Measurements from ENCODE around the gene CRHR2.
"Not testable (repeated sequence)": the region's sequence is repeated elsewhere in the genome, so short reads cannot be mapped to it uniquely, and the experiment has no call there.

CRHR2 gene

GRCh38 chr7:30682212-30683083 is at the start of gene CRHR2:
CRHR2 (minus strand) TSS chr7:30682456; CDS start chr7:30682280, 176 bp downstream.
- no peak for DNase-seq

GRCh38 chr7:30731581-30731980 is 49.3 kb upstream of the CRHR2 start:
- no peak for DNase-seq

- no peak for DNase-seq
Measured at GRCh38 chr7:30730996-30731395, 48.7 kb upstream of the CRHR2 start.

GRCh38 chr7:30730097-30730496 is 47.8 kb upstream of the CRHR2 start:
- DNase-seq = no peak

- no peak for DNase-seq
Measured at GRCh38 chr7:30729642-30730041, 47.4 kb upstream of the CRHR2 start.

GRCh38 chr7:30728591-30729100 is 46.4 kb upstream of the CRHR2 start:
- no peak for DNase-seq

GRCh38 chr7:30727061-30727945 is 45.0 kb upstream of the CRHR2 start:
- no peak for DNase-seq

- no peak for DNase-seq
Measured at GRCh38 chr7:30726296-30727006, 44.2 kb upstream of the CRHR2 start.

- no peak for DNase-seq
Measured at GRCh38 chr7:30723776-30724175, 41.5 kb upstream of the CRHR2 start.

- DNase-seq = no peak
Measured at GRCh38 chr7:30722671-30723070, 40.4 kb upstream of the CRHR2 start.

GRCh38 chr7:30722187-30722586 is 39.9 kb upstream of the CRHR2 start:
- no peak for DNase-seq

GRCh38 chr7:30721211-30721610 is 39.0 kb upstream of the CRHR2 start:
- no peak for DNase-seq

- DNase-seq = not testable (repeated sequence)
Measured at GRCh38 chr7:30719434-30719833, 37.2 kb upstream of the CRHR2 start.

- DNase-seq = peak; percentile 46
Measured at GRCh38 chr7:30717181-30717580, 34.9 kb upstream of the CRHR2 start.

- no peak for DNase-seq
Measured at GRCh38 chr7:30714129-30714528, 31.9 kb upstream of the CRHR2 start.

GRCh38 chr7:30713392-30713791 is 31.1 kb upstream of the CRHR2 start:
- DNase-seq = peak; percentile 70

- DNase-seq = no peak
Measured at GRCh38 chr7:30710669-30711068, 28.4 kb upstream of the CRHR2 start.

GRCh38 chr7:30709549-30709948 is 27.3 kb upstream of the CRHR2 start:
- no peak for DNase-seq

GRCh38 chr7:30708983-30709382 is 26.7 kb upstream of the CRHR2 start:
- no peak for DNase-seq

GRCh38 chr7:30708412-30708811 is 26.2 kb upstream of the CRHR2 start:
- DNase-seq = no peak

- no peak for DNase-seq
Measured at GRCh38 chr7:30707391-30708357, 25.4 kb upstream of the CRHR2 start.

GRCh38 chr7:30706908-30707307 is 24.7 kb upstream of the CRHR2 start:
- no peak for DNase-seq

Data from NCI-H226 (cell line).